GDM1 (cell line): Measurements from ENCODE around the gene CDC25C.
"Not testable (repeated sequence)": the region's sequence is repeated elsewhere in the genome, so short reads cannot be mapped to it uniquely, and the experiment has no call there.

Experiments used
- DNase-seq: peaks from one replicate; lab custom pipeline; 2025; lab: John Stamatoyannopoulos, UW

The CDC25C gene

DNA sequence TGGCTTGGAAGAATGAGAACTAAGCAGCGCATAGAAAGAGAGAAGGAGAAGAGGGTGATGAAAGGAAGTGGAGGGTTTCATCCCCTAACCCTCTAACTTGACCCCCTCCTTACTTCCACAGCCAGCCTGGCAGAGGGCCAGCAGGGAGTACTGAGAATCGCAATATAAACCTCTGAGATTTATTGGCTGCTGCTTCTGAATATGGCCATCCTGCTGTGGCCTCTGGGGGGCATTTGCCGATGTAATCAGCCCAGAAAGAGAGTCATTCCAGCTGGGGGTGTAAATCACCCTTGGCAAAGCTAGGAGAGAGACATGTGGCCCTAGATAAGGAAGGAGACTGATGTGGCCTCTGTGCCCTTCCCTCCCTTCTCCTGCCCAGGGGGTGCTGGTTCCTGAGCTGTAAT lies 56.2 kb downstream of the CDC25C start:
- no peak for DNase-seq

DNA sequence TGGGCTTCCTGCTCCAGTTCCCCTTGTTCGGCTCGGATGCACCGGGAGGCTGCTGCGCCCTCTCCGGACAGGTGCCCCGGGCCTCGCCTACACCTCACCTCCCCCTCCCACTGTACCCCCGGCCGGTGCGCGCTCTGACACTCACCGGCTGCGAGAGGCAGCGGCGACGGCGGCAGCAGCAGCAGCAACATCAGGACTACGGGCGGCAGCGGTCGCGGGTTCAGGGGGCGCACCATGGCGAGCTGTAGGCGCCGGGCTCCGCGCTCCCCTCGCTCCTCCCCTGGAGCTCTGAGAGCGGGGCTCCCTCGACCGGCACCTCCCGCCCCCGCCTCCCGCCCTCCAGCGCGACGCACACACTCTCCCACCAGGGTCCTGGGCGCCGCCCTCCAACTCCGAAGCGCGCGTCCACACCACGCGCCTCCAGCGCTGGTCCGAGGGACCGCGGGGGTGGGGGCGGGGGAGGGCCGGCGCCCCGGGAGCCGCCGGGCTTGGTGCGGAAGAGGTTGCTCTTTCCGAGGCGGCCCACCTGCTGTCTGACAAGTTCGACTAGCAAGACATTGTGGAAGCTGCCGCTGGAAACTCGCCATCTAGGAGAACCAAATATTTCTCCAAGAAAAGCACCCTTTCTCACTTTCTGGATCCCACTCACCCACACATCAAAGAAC lies 57.3 kb downstream of the CDC25C start, which contains the start of gene GFRA3:
TSS of gene GFRA3 (minus strand) at position 433 of the 665 bp plus-strand sequence. CDS start at position 236, 197 bp downstream.
- DNase-seq = no peak

GRCh38 chr5:138273834-138274188 lies 57.8 kb downstream of the CDC25C start:
- no peak for DNase-seq

GRCh38 chr5:138272681-138273080 lies 58.9 kb downstream of the CDC25C start:
- DNase-seq = no peak

DNA sequence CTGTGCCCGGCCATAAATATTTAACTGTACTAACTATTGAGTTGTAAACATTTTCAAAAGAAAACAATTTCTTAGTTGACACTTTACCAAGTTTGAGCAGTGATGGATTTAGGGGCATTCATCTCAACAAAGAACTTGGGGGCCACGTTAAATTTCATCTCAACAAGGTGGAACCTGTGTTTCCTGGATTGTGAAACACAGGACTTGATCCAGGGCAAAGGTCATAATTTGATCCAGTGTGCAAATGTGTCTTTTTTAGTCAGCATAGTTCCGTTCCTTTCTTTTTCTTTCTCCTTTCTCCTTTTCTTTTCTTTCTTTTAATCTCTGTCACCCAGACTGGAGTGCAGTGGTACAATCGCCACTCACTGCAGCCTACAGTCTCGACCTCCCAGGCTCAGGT lies 60.3 kb downstream of the CDC25C start:
- DNase-seq = no peak

DNA sequence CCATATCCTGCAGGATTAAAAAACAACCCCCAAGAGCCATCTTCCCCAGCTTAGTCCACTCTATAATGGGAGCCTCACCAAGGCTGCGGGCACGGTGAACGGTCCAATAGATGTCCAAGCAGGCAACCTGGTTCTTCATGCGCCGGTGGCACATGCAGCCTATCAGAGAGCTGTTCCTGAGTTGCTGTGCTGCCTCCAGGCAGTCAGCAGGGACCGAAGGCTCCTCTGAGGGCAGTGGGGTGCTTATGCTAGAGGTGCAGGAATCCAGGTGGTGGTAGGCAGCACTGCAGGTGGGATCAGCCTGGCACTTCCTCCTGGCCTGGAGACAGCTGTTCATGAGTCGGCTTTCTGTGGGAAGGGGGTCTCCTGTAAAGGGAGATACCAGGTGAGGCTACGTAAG lies 67.4 kb downstream of the CDC25C start:
- DNase-seq = no peak

GRCh38 chr5:138263581-138263980 lies 68.0 kb downstream of the CDC25C start:
- no peak for DNase-seq

GRCh38 chr5:138258704-138259292 lies 72.8 kb downstream of the CDC25C start:
- DNase-seq = no peak

DNA sequence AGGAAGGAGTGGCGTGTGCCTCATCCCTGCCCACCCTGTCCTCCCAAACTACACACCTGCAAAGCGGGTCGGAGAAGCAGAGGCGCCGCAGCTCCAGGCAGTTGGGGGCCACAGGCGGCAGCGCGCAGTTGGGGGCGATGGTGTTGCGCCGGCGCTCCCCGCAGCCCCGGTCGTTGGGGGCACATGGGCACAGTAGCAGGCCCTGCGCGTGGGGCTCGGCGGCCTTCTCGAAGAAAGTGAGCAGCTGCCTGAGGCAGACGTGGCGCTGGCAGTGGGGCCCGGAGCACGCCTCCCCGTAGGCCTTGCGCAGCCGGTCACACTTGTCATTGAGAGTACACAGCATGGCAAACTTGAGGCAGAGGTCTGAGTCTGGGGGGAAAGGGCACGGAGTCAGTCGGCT lies 74.0 kb downstream of the CDC25C start:
- no peak for DNase-seq

- DNase-seq = no peak
These were observed 78.7 kb downstream of the CDC25C start for GRCh38 chr5:138252944-138253343.

- not testable (repeated sequence) for DNase-seq
These were observed 83.8 kb downstream of the CDC25C start for GRCh38 chr5:138247800-138248199.

DNA sequence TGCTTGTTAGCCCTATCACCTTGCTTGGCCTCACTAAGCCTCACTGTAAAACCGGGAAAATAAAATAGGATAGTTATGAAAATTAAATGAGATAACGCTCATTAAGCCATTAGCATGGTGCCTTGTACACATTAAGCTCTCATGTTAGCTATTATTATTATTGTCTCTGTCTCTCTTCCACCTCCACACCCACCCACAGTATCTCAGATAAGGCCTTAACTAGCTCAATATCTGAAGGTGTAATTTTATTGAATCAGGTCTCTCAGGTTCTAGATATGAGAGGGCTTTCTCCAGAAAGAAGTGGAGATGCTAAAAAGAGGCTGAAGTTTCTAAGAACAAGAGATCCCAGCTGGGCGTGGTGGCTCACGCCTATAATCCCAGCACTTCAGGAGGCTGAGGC lies 84.8 kb downstream of the CDC25C start:
- no peak for DNase-seq

GRCh38 chr5:138246334-138246733 lies 85.3 kb downstream of the CDC25C start:
- DNase-seq = no peak

DNA sequence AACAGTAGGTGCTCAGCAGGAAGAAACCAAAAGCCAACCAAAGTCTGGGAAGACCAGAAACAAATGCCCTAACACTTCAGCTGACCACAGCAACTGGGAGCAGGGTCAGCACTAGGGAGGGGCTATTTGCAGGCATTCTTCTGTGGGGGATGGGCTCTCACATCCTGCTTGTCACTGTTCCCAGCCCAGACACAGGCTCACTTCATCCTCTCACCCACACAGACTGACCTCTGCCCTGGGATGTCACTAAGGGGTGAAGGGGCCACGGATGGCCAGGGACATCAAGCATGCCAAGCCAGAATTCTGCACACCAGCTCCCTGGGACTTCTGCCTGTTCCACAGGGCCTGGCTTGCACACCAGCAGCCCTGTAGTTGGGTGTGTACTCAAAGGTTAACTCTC lies 85.9 kb downstream of the CDC25C start:
- no peak for DNase-seq

GRCh38 chr5:138243794-138244193 lies 87.8 kb downstream of the CDC25C start:
- DNase-seq = no peak

- no peak for DNase-seq
These were observed 89.7 kb downstream of the CDC25C start for GRCh38 chr5:138241688-138242571.

DNA sequence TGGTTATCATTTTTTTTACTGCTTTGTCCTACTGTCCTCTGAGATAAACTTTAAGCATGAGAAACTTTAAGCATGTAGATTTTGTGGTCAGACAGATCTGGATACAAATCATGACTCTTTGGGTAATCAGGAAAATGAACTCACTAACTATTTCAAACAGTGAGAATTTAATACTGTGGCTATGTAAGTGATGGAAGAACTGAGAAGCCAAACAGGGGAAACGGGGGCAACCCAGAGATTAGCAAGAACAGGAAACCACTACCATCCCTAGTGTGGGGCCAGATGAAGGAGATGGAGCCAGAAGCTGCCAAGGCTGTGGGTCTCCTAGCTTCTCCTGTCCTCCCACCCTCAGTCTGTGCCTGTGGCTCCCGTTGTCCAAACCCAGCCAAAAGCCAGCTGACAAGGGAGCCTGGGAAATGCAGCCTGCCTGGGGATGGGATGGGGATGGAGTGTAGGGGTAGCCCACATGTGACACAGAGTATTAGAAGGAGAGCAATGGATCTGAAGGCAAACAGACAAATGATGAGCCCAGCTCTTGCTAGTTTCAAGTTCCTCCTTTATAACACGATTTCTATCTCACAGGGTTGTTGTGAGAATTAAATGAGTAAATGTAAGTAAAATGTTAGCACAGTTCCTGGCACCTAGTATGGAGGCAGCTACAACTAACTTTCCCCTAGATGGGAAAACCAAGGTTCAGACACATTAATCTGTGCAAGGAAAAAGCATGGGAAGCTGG lies 90.8 kb downstream of the CDC25C start:
- DNase-seq = peak; percentile 56

DNA sequence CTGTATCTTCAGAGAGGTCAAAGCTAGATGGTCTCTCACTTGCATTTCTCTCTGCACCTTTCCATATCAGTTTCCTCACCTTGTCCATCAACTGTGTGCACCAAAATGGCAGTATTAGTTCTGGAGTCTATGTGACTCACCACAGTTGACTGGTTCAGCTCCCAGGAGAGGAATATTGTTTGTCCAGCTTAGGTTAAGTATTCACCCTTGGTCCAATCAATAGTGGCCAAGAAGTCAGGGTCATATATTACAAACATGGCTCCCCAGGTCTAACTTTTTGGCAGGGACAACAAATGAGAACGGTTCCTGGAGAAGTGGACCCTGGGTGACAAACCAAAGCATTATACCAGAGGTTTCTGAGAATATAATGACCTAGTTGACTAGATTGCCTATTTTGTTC lies 93.6 kb downstream of the CDC25C start:
- DNase-seq = no peak
